HG03095 (cell line): Measurements from ENCODE around the gene ZNF485.
"Not testable (repeated sequence)": the region's sequence is repeated elsewhere in the genome, so short reads cannot be mapped to it uniquely, and the experiment has no call there.

Source experiments
- ATAC-seq: cut with Tn5 transposase; IDR thresholded peaks from one replicate; pipeline ENCODE4 v1.9.1; 2021; ENCODE audit warnings: moderate library complexity; ENCODE audit not compliant: unreplicated experiment

The ZNF485 gene

DNA sequence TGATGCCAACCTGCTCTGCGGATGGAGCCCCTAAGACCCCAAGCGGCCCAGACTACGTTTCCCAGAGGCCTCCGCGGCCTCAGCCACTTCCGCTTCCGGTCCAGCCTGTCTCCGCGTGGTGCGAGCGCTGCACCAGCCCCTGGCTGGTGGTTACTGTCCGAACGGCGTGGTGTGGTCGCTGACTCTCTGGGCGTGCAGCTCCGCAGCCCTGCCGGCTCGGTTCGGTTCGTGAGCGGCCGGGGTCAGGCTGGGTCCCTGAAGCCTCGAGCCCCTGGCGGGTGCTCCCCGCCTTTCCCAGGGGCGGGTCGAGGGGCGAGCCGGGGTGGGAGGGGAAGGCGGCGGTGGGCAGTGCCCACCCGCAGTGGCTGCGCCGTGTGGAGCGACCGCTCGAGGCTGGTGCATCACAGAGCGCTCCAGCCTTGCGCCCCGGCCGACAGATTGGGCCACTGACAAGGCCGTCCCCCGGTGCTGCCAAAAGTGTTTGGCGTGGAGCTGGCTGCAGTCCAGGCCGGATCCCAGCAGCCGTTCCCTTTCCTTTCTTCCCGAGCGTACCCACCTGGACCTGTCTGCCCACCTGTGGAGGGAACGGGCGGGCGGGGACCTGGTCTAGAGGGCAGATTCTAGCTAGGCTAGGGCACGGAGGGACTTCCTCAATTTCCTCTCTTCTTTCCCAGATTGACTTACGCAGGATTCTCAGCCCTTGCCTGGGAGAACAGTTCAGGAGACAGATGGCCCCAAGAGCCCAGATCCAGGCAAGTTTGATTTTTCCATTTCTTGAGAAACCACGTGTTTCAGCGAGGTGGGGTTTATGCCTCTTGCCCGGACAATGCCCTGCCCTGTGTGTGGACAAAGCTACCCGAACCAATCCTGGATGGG lies at the start of gene ZNF485:
ZNF485 (plus strand) TSS at position 116 of the 876 bp plus-strand sequence; CDS start at position 729, 613 bp downstream.
- ATAC-seq, result peak; percentile 98

DNA sequence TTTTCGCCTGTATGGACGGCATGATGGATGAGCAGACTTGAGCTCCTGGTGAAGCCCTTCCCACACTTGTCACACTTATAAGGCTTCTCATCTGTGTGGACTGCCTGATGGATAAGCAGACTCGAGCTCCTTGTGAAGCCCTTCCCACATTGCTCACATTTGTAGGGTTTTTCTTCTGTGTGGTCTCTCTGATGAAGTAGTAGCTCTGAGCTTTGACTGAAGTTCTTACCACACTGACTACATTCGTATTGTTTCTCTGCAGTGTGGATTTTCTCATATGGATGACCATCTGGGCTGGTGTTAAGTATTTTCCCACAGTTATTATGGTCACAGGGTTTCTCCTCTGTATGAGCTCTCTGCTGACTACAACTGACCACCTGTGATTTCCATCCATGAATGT lies 49.0 kb upstream of the ZNF485 start:
- no peak for ATAC-seq

DNA sequence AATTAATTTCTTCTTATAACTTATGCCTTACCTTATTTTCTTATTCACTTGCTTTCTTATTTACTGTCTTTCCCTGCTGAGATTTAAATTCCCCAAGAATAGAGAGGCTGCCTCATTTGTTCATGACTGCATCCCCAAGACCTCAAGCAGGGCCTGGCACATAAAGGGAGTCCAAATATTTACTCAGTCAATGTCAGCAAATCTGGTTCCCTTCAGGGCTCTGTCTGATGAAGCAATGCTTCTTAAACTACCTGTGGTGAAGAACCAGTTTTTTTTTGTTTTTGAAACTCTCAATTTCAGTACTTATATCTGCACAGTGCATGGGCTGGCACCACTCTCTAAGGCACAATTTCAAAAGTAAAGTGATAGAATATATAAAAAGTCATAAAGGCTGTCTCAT lies 36.6 kb upstream of the ZNF485 start:
- ATAC-seq, result no peak

DNA sequence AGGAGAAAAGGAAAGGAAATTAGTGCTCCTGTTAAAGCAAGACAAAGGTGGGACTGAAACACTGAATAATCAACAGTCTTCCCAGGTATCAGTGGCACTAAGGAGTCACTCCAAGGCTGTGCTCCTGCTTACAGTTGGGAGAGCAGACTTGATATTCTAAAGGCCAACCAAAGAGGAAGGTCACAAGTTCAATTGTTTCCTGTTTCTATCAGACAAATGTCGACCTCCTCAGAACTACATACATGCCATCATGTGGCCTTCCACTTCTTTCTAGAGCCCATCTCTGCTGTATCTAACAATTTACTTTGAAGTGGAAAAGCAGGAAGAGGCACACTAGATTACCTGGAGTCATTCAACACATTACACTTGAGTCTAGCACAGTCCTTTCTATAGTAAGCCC lies 35.3 kb upstream of the ZNF485 start:
- ATAC-seq, result no peak

GRCh38 chr10:43573250-43574000 lies 32.8 kb upstream of the ZNF485 start:
- no peak for ATAC-seq

- peak; percentile 96 for ATAC-seq
Observed at GRCh38 chr10:43574001-43574892, 32.0 kb upstream of the ZNF485 start, which contains the start of gene ZNF239. TSS of gene ZNF239 (minus strand) at chr10:43574616. CDS start at chr10:43558079, 16,537 bp downstream.

- no peak for ATAC-seq
Observed at GRCh38 chr10:43574906-43575305, 31.3 kb upstream of the ZNF485 start.

- no peak for ATAC-seq
Observed at GRCh38 chr10:43576062-43576461, 30.2 kb upstream of the ZNF485 start.

- ATAC-seq, result no peak
Observed at GRCh38 chr10:43576580-43576979, 29.7 kb upstream of the ZNF485 start.

GRCh38 chr10:43584051-43584450 lies 22.2 kb upstream of the ZNF485 start:
- no peak for ATAC-seq

- no peak for ATAC-seq
Observed at GRCh38 chr10:43585046-43585445, 21.2 kb upstream of the ZNF485 start.

GRCh38 chr10:43585981-43586729 lies 20.1 kb upstream of the ZNF485 start:
- ATAC-seq, result no peak

DNA sequence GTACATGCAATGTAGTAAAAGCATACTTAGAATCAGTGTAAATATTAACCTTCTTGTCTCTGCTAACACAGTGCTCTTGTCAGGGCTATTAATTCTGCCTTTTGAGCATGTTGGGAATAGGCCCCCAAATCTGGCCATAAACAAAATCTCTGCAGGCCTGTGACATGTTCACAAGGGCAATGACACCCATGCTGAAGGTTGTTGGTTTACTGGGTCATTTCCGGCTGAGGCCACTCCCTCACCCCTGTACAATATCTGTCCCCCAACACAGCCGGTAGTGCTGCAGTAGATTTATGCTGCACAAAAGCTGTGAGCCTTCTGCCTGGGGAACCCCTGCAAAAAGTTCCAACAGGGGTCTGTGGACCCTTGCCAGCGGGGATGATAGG lies 19.5 kb upstream of the ZNF485 start:
- not testable (repeated sequence) for ATAC-seq

DNA sequence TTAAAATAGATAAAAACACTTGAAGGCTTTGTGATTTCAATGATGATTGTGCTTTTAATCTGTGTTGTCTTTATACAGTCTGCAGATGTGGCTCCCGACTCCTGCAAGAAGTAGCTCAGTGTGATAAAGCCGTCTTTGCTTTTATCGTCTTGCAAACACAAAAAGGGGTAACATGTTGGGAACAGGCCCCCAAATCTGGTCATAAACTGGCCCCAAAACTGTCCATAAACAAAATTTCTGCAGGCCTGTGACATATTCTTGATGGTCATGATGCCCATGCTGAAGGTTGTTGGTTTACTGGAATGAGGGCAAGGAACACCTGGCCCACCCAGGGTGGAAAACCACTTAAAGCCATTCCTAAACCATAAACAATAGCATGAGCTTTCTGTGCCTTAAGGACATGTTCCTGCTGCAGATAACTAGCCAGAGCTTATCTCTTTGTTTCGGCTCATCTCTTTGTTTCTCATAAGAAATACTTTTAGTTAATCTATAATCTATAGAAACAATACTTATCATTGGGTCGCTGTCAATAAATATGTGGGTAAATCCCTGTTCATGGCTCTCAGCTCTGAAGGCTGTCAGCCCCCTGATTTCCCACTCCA lies 14.8 kb upstream of the ZNF485 start:
- ATAC-seq, result no peak

DNA sequence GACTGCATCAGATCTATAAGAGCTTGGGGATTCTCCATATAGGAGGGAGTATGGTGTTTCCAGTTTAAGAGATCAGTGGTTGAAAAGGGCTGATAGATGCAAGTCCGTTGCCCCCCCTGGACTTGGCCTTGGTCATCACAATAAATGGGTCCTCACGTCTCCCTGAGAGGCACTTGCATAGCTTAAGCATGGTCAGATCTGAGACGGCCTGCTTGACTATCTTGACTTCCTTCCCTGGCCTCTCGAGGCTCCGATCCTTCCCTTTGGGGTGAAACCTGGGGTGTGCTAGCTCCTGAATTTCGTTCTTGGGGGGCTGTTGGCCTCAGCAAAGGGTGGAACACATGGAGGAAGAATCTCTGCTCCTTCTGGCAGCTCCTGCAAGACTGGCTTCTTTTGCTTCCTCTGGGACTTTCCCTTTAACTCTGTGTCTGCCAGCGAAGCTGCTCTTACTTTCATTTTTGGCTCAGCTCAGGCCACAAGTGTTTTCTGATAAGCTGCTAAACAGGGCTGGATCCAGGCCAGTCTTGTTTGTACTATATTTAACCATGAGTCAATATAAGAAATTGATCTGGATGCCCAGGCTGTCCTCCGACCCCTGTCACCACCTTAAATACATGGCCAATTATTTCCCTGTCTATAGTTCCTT lies 11.2 kb upstream of the ZNF485 start:
- ATAC-seq, result peak; percentile 92

GRCh38 chr10:43595739-43596298 lies 10.4 kb upstream of the ZNF485 start:
- peak; percentile 46 for ATAC-seq

DNA sequence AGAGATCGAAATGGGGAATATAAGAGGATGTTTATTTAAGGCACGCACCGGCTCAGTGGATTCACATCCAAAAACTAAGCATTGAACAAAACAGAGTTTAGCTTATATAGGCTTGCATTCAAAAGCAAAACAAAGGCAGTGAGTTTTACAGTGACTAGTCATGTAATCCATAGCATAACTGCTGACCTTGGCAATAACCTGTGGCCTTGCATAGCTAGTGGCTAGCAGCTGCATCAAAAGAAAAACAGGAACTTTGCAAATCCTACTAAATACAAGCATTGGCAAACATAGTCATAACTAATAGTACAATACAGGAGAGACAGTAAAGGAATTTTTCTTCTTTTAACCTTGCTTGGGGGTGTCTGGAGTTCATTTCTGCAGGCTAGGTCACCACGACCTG lies 9.7 kb upstream of the ZNF485 start:
- no peak for ATAC-seq

DNA sequence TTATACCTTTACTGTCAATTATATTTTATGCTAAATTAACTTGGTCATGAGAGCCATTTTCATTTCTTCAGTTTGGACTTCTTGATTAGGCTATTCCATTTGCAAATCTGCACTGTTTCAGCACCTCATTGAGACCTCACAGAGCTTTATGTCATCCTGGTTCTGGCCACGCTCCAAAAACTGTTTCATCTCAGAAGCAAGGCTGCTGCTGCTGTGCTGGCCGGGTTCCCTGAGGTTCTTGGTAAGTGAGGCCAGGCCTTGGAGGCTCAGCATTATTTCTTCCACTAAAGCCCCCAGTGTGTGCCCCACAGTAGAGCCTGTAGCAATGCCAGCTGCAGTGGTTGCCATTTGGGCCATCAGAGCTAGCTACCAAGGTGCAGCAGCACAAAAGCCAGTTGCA lies 7.8 kb upstream of the ZNF485 start:
- no peak for ATAC-seq

DNA sequence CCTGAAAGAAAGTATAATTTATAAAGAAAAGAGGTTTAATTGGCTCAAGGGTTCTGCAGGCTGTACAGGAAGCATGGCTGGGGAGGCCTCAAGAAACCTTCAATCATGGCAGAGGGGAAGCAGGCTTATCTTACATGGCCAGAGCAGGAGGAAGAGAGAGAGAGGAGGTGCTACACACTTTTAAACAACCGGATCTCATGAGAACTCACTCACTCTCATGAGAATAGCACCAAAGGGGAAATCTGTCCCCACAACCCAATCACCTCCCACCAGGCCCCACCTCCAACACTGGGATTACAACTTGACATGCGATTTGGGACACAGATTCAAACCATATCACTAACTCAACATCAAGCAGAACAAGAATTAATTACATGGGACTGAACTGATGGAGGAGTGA lies 6.9 kb upstream of the ZNF485 start:
- no peak for ATAC-seq
